Activated CD8-positive, alpha-beta memory T cell treated with anti-CD3 and anti-CD28 coated beads for 4 hours (primary cell): ENCODE data around the gene CDYL.
A peak's percentile ranks its signal among the peaks of the same experiment; 100 is the strongest.

Source experiments
- DNase-seq, 2 donors: peaks; one replicate each; pipeline ENCODE4 v3.0.0-alpha.2; 2020; ENCODE audit warnings: low read depth in 2 of 2

CDYL gene, protein sequence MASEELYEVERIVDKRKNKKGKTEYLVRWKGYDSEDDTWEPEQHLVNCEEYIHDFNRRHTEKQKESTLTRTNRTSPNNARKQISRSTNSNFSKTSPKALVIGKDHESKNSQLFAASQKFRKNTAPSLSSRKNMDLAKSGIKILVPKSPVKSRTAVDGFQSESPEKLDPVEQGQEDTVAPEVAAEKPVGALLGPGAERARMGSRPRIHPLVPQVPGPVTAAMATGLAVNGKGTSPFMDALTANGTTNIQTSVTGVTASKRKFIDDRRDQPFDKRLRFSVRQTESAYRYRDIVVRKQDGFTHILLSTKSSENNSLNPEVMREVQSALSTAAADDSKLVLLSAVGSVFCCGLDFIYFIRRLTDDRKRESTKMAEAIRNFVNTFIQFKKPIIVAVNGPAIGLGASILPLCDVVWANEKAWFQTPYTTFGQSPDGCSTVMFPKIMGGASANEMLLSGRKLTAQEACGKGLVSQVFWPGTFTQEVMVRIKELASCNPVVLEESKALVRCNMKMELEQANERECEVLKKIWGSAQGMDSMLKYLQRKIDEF

DNA sequence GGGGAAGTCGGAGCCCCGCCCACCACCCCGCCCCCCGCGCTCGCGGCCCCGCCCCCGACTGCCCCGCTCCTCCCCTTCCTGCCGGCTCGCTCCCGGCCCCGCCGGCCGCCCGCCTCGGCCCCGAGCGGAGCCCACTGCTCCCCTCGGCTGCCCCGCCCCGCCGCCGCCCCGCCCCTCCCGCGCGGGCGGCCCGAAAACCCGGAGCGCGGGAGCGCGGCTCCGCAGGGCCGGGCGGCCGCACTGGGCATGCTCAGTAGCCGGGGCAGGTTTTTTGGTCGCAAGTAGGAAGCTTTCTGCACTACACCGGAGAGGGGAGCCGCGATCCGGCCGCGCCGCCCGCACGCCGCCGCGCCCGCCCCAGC lies at the start of gene CDYL:
CDYL (plus strand) TSS at position 274 of the 362 bp plus-strand sequence. CDS start 380 bp downstream, outside the sequence.
- peak; percentile 71 to 76 for DNase-seq

DNA sequence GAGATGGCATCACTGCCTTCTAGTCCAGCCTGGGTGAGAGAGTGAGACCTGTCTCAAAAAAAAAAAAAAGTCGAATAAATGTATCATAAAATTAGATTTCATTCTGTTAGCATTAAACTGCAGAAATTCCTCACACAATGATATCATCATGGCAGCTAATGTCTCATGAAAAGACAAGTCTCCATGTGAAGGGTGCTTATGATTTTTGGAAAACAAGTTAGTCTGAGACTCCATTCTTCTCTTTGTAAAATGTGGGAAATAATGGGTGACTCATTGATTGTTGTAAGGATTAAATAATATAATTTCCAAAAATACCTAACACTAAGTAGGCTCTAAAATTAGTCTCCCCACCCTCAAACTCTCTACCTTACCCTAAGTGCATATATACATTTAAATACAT lies 49.6 kb upstream of the CDYL start:
- no peak for DNase-seq

DNA sequence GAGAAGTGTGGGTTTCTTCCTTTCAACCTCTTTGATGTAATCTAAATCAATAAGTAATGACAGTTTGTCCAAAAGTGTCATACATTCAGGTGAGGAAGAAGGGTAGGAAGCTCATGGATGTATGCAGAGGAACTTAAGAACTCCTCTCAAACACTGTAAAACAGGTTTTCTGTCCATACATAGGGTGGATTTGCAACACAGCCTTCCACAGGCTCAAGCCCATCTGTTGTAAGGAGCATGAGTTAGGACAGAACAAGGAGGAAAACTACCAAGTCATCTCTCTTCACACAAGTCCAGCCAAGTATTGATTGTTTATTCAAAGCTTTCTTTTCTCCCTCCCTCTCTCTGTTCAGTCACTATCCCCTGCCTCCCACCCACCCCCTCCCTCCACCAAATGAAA lies 49.0 kb upstream of the CDYL start:
- no peak for DNase-seq

DNA sequence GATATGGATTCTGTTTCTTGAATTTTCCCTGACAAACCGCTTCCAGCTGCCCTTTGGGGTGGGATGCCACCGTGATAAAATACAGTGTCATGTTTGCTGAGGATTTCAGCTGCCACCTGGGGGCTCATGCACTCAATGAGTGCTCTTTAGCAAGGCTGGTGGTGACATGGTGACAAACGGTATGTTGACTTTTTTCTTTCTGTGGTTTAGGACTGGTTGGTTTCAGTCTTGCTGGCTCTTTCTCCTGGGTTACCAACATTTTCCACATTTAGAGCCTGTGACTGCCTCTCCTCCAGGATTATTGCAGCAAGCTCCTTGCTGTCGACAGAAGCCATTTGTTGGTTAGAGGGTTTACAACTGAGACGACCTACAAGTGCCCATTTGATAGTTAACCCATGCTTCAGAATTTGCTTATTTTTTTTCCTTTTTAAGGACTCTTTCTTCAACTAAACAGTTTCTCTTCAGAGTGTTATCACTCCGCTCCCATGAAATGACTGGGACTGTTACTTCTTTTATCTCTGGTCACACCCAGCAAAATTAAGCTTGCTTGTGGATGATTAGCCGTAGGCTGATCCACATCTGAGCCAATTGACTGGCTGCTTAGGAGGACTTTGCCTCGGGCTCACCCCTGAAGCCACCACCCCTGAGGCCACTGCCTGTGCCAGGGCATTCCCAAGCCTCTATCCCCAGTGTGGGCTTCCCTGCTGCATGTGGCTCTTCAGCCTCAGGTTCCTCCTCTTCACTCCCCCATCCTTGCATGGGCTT lies 48.4 kb upstream of the CDYL start:
- DNase-seq, result no peak

DNA sequence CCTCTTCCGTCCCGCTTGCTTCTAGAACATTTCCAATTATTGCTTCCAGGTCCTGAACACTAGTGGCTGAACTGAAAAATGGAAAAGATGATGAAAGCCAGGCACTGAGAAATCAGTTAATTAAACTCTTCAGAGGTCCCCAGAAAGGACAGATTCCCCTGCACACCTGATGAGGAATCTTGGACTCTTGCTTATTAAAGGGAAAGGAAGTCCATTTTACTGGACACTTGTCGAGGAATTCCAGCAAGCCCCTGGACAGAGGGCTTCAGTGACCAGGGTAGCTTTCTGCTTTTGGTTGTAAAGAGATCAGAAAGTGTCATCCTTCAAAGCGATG lies 47.8 kb upstream of the CDYL start:
- no peak for DNase-seq

DNA sequence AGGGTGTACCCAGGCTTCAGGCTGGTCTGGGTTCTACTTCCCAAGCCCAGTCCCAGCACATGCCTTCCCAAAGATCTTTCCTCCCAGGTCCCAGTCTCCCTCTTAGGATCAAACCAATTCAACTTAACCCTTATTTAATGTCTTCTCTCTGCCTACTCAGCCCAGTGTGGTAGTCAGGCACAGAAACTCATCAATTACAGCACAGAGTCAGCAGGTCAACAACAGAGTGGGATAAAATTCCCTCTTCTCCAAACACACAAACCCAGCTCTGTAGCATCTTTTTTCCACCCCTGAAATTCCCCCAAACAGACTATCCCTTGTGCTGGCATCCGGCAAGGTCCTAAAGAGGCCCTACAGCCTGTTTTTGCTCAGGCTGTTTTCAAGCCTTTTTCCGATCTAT lies 47.3 kb upstream of the CDYL start:
- DNase-seq, result no peak

DNA sequence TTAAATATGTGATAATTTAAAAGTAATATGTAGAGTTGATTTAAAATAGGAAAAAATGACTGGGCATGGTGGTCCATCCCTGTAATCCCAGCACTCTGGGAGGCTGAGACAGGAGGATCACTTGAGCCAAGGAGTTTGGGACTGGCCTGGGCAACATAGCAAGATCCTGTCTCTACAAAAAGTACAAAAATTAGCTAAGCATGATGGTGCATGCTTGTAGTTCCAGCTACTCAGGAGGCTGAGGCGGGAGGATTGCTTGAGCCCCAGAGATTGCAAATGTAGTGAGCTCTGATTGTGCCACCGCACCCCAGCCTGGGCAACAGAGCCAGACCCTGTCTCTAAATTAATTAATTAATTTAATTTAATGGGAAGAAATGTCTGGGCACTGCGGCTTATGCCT lies 44.2 kb upstream of the CDYL start:
- DNase-seq, result no peak

DNA sequence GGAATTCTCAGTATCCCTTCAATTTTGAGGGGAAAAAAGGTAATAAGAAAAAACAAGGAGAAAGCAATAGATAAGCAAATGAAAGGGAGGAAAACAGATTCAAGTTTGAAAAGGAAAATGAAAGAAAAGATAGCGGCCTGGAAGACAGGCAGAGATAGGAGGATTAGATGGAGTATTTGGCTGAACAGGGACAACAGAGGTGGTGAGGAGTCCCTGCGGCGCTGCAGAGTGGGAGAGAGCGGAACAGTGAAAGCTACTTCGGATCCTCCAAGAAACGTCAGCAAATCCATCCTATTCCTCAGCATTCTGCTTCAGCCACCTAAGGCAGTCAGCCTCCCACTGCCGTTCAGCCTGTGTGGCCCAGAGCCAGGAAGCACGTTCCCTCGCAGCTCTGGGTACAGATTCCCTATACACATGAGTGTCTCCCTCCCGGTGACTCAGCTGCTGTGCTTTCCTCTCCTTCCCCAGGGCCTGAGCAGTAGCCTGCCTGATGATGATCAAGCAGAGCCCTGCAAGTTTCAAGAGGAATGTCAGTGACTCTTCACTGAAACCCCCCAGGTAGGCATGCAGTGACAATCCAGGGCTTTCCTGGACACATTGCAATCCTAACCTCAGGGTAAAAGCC lies 43.4 kb upstream of the CDYL start:
- no peak for DNase-seq

DNA sequence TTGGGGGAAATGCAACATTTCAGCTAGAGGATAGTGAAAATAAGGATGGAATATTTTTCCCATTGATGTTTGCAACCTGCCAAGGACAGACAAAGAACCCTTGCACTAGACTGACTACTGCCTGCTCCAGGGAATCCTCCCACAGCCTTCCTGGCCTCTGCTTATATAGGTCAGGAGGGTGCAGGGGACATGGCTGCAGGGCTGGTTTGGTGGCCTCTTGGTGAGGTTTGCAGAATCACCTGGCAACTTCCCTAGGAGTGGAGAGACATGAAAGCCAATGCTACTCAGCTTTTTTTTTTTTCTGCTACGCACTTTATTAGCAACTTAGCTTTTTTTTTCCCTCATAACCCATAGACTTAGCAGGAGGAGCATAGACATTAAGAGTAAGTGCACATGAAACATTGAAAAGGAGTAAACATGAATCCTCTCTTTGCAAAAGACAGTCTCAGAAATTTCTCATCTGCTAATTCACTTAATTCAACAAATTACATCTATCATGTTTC lies 39.8 kb upstream of the CDYL start:
- no peak for DNase-seq

DNA sequence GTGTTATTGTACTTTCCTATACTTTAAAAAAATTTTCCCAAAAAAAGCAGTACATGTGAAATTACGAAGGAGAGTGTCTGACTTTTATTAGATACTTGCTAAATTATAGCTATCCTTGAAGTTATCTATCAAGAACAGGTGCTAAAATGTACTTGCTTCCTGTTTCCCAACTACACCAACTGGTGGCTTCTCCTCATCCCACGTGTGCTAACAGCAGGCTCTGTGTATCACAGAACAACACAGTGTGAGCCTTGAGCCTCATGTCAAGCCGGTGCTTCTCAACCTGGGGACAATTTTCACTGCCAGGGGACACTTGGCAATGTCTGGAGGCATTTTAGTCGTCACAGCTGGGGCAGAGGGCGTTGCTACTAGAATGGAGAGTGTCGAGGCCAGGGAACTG lies 36.2 kb upstream of the CDYL start:
- DNase-seq, result no peak

DNA sequence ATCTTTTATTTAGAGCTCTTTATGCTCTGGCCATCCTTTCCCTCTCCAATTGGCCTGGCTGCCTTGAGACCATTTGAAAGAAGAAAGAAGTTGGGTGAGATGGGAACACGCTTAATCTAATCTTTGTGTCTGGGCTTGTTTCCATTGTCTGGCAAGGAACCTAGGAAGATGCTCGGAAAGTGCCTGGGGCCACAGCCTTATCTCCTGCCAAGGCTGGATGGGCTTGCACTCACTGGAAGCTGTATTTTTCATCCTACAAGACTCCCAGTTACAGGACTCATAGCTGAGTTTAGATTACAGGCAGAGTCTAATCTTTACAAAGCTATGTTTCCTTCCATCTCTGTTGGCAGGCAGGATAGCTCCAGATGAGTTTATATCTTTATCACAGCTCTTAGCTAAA lies 33.1 kb upstream of the CDYL start:
- no peak for DNase-seq

DNA sequence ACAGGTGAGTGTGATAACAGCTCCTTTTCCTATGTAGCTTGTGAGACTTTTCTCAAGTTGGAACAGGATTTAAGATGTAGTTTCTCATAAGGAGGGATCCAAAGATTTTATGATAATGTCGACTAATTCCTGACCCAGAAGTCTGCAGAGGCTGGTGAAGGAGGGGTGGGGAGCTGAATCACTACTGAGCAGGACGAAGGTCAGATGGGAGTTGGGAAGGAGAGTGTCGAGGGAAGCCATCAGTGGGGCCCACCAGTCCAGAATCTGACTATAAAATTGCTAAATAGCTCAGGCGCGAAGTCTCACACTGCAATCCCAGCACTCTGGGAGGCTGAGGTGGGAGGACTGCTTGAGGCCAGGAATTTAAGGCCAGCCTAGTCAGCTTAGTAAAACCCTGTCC lies 32.3 kb upstream of the CDYL start:
- no peak for DNase-seq

DNA sequence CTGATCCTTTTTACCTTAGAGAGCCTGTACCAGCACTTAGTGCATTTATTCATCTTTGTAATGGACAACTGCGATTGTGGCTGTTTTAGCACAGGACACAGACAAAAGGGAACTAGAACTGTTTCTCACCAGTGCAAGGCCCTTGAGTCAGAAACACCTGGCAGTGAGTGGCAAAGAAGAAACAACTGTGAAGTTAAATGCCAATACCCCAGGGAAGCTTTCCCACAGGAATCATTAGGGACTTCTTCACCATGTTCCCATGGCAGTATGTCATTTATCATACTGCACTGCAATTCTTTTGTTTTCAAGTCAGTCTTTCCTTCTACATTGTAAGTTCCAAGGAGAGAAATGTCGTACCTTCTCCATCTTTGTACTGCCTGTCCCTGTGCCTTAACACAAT lies 28.6 kb upstream of the CDYL start:
- no peak for DNase-seq

DNA sequence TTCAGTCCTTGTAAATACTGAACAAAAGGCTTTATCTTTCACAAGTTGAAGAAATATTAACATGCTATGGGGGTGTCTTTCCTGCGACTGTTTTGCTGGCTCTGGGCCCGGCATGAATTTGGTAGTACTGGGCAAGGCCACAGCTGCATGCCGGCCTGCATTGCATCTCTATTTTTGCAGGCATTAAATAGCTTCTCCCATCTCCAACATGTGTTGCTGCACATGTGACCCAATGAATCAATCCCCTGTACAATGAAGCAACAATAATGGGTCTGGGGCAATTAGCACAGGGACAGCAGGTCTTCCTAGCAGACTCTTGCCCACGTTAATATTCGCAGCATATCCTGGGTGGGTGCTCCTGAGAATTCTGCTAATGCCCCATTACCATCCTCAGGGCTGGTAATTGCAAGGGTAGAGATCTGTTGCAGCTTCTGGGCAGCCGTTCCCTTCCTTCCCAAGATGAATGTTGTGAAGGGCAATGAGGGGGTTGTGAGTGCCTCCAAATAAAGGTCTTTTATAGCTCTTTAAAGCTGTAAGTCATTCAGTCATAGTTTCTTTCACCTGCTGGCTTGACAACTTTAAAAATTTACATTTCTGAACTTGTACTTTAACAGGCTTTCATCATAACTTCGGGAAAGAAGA lies 24.3 kb upstream of the CDYL start:
- DNase-seq, result no peak

DNA sequence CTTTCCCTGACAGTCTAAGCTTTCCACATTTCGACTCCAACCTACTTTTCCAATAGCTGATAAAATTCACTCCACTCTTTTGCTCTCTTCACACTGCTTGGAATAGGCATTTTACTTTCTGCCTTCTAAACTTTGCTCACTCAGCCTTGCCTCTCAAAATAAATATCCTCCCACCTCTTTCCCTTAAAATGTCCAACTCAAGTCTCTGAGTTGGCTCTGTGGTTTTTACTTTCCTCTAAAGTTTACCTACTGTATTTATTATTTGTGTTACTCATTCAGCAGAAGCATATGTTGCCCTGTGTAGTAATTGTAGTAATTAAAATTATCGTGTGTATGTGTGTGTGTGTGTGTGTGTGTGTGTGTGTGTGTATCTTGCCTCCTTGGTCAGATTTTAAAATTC lies 20.0 kb upstream of the CDYL start:
- DNase-seq, result no peak

DNA sequence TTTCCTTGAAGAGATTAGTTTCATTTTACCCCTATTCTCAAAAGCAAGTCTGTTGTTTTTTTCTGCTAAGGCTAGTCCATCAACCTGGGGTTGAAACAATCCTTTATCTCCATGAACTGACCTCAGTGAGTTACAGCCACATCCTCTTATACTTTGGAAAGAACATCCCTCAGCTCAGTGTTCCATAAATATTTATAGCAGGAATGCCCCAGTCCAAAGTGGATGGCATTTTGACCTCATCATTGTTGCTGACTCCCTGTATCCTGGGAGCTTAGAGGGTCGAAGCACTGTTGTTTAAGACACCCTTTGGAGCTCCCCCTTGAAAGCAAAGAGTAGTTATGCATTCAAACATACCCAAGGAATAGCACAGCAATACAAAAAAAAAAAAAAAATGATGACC lies 16.2 kb upstream of the CDYL start:
- DNase-seq, result no peak

DNA sequence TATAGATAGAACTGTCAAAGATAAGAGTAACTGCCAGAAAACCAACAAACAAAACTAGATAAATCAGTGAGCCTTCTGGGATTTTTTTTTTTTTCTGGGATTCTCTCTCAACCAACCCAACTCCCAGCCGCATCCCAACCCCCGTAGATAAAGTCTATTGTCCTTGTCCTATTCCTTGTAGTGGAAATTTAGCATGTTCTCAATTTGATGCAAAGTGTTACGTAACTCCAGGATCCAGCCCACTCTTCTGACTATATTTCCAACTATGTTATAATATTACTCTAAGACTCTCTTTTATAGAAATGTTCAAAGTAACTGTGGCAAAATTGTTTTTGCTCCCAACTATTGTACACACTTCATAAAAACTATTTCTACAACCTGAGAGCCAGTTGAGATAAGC lies 15.4 kb upstream of the CDYL start:
- DNase-seq, result no peak

DNA sequence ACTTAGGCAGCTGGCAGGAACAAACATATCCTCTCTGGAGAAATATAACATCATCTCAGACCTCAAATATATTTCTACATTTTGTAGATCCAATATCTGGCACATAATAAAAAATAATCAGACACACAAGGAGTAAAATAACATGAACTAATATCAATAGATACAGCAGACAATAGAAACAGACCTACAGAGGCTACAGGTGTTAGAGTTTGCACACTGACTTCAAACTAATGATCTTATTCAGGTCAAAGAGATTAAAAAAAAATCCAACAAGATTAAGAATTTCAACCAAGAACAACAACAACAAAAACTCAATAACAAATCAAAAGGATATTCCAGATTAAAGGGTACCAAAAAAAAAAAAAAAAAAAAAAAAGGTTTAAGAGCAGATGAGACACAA lies 13.9 kb upstream of the CDYL start:
- no peak for DNase-seq

DNA sequence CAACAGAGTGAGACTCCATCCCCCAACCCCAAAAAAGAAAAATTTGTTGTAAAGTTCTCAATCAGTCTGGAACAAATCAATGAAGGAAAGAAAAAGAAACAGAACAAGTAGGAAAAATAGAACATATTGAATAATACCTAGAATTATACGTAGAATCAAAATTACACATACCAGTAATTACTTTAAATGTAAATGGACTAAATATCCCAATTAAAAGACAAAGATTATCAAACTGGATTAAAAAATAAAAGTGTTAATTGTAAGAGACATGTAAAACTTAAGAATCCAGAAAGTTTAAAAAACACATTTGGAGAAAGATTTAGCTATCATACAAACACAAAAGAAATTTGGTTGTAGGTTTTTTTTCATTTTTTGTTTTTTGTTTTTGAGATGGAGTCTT lies 12.3 kb upstream of the CDYL start:
- no peak for DNase-seq

DNA sequence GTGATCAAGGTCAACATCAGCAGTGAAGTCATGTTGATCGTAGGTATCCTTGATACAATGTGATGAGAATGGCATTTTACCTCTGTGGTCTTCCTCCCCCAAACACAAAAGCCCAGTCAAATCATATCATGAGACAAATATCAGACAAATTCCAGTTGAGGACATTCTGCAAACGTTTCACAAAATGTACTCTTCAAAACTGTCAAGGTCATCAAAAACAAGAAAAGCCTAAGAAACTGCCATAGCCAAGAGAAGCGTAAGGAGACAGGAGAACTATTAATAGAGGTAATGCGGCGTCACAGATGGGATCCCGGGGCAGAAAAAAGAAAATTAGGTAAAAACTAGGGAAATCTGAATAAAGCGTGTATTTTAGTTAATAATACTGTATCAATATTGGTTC lies 7.4 kb upstream of the CDYL start:
- no peak for DNase-seq

DNA sequence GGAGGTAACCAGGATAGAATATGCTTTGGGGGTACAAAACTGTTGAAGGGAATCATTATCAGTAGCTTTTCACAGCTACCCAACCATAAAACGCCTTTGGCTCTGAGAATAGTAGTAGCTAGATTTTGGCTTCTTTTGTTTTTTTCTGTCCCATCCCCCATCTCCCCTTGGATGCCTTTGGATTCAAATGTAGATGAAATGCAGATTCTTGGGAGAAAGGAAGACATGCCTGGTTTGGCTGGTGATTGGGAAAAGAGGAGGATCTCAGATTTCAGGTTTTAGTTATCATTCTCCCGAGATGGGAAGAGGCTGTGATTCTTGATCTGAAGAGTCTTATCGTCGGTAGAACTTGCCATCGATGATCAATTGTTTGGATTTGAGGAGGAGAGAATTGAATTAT lies 3.5 kb upstream of the CDYL start:
- DNase-seq, result no peak

DNA sequence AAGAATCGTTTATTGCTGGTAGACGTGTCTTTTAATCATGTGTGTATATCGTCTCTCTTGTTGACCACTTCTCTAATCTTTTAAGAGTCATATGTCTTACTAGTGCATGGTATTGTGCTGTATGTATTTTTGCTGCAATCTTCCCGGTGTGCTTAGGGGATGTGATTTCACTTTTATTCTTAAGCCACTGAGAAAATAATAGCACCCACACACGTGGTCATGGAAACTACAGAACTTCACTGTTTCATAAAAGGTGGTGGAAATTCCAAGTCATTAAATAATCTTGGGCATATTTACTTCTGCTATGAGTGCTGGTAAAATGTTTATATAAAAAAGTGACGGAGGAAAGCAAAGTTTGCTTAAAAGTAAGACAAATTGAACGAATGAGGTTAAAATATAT lies 3.0 kb upstream of the CDYL start:
- DNase-seq, result no peak
